GM12891 (cell line): ENCODE data around the gene KCNK4.

Experiments used
- PAX5 ChIP-seq: IDR thresholded peaks from 2 replicates; pipeline ENCODE4 v1.6.1; 2011; ENCODE audit warnings: low read length, moderate library complexity, mild to moderate bottlenecking; ENCODE audit not compliant: insufficient read depth, severe bottlenecking
- POLR2A ChIP-seq: IDR thresholded peaks from 2 replicates; pipeline ENCODE4 v1.6.1; 2011; ENCODE audit warnings: low read depth, low read length, control low read depth
- POLR2AphosphoS5 ChIP-seq: IDR thresholded peaks from 2 replicates; pipeline ENCODE4 v1.6.1; 2011; ENCODE audit warnings: low read depth, low read length, control low read depth
- POU2F2 ChIP-seq: IDR thresholded peaks from 2 replicates; pipeline ENCODE4 v1.6.1; 2011; ENCODE audit warnings: low read depth, mild to moderate bottlenecking, control low read depth, low read length, moderate library complexity
- SPI1 ChIP-seq: IDR thresholded peaks from 2 replicates; pipeline ENCODE4 v1.6.1; 2011; ENCODE audit warnings: low read depth, low read length, control low read depth
- TAF1 ChIP-seq: IDR thresholded peaks from 2 replicates; pipeline ENCODE4 v1.6.1; 2011; ENCODE audit warnings: low read depth, low read length, control low read depth

- TF ChIP-seq POLR2A: no peak
- TF ChIP-seq SPI1: no peak
- no peak for TF ChIP-seq POLR2AphosphoS5
- TF ChIP-seq PAX5: no peak
- no peak for TF ChIP-seq TAF1
- no peak for TF ChIP-seq POU2F2
Observed at GRCh38 chr11:64299847-64300648, 8.9 kb downstream of the KCNK4 start, which contains the start of gene CATSPERZ.
